ENCODE data around the gene DIPK1C. TPM values are rescaled to one million over a fixed set of nuclear protein-coding genes. Genes with fewer than 3 reads are reported as not detected.

DIPK1C gene
- total RNA-seq (2022; extraction: Qiagen RNA extraction; ENCODE audit: low read depth), result not detected in 5 replicates

DNA sequence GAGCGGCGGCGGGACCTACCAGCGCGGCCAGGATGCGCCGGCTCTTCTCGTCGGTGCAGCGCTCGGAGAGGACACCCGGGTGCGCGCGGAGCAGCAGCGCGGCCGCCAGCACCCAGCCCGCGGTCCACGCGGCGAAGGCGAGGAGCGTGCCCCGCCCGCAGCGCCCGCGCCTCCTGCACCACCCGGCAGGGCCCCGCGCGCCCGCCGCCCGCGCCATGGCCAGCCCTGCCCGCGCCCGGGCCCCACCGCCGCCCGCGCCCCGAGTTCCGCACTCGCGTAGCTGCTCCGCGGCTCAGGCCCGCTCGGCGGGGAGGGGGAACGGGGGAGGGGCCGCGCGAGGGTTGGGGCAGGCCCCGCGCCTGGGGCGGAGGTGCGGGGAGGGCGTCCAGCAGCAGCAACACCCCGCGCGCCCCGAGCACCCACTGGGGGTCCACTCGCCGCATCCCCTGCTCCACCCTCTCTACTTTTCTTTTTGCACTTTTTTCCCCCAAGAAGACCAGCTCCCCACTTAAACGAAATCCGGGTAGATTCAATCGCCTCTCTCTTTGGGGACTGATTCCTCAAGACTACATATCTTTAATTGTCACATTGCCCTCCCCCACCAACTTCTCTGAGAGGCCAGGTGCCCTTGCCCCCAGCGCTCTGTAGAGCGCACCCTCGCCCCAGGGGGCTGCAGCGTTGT is at the start of gene DIPK1C:
Gene DIPK1C (minus strand): TSS at position 266 of the 682 bp plus-strand sequence. CDS start 49 bp downstream, at position 217.

DNA sequence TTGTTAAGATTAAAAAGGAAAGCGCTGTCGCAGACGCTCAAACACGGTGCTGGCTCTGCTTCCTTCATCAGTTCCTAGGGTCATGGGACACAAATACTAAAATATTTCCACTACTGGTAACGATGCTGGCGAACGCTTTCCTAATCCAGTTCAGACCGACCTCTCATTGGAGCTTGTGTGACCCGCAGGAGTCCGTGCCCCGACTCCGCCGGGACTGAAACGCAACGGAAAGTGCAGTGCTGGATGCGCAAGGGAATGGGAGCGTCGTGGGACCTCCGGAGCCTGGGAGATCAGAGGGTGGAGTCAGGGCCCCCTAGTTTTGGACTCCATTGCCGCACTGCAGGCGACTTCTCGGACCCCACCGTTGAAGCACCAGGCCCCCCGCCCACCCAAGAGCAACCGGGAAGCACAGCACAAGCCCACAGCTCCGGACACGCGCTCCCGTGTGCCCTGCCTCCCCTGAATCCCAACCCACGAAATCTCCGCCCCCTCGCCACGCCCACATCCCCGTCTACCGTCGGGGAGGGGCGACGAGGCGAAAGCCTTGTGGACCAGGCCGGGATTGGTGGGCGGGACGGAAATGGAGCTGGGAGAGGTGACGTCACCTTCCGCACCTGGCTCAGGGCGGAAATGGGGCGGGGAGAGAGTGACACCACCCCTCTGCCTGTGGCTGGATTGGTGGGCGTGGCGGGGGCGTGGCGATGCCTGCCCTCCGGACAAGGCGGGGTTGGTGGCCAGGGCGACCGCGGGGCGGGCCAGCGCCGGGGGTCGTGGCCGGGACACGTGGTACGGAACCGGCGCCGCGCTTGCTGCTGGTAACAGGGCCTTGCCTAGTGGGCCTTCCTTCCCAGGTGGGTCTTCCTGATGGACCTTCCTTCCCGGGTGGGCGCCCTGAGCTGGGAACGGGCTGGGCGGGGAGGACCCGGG is 38.7 kb upstream of the DIPK1C start, which contains the start of gene CNDP2:
Gene CNDP2 (plus strand): TSS at position 783 of the 927 bp plus-strand sequence. CDS start 3,611 bp downstream, outside the sequence.

Other genes starting within 250 kb of the DIPK1C start
- 129 to 140 TPM (median 138 TPM) in 5 replicates for gene CYB5A, start 165.3 kb downstream of the DIPK1C start, total RNA-seq (2022; extraction: Qiagen RNA extraction; ENCODE audit: low read depth)
- not detected in 5 replicates for gene C18orf63, start 141.5 kb downstream of the DIPK1C start, total RNA-seq (2022; extraction: Qiagen RNA extraction; ENCODE audit: low read depth)
- 77.2 to 86.3 TPM (median 80.8 TPM) in 5 replicates for gene CNDP2, start 39.1 kb upstream of the DIPK1C start, total RNA-seq (2022; extraction: Qiagen RNA extraction; ENCODE audit: low read depth)
- not detected in 5 replicates for gene CNDP1, start 77.2 kb upstream of the DIPK1C start, total RNA-seq (2022; extraction: Qiagen RNA extraction; ENCODE audit: low read depth)
- 2.5 to 2.7 TPM (median 2.7 TPM) in 5 replicates for gene ZNF407, start 140.6 kb upstream of the DIPK1C start, total RNA-seq (2022; extraction: Qiagen RNA extraction; ENCODE audit: low read depth)

Data from A549 treated with GW870086 at 1 μM for 4 hours (cell line).